8988T (cell line): Measurements from ENCODE around the gene TSFM.

Source experiments
- DNase-seq: peaks from one replicate; pipeline ENCODE4 v3.0.0; 2011

Gene TSFM

GRCh38 chr12:57783466-57783801 is 847 bp downstream of the TSFM start:
- DNase-seq: no peak

- DNase-seq: no peak
These were observed 1.3 kb downstream of the TSFM start for GRCh38 chr12:57783861-57784260.

GRCh38 chr12:57793920-57794319 is 11.3 kb downstream of the TSFM start:
- DNase-seq: no peak

- DNase-seq: no peak
These were observed 12.8 kb downstream of the TSFM start for GRCh38 chr12:57795354-57795753.

GRCh38 chr12:57796996-57797395 is 14.4 kb downstream of the TSFM start:
- DNase-seq: no peak

GRCh38 chr12:57797933-57798332 is 15.3 kb downstream of the TSFM start:
- no peak for DNase-seq

GRCh38 chr12:57800965-57801364 is 18.4 kb downstream of the TSFM start:
- DNase-seq: no peak

GRCh38 chr12:57802607-57803006 is 20.0 kb downstream of the TSFM start:
- DNase-seq: no peak

GRCh38 chr12:57803319-57803893 is 20.8 kb downstream of the TSFM start:
- no peak for DNase-seq

- no peak for DNase-seq
These were observed 24.1 kb downstream of the TSFM start for GRCh38 chr12:57806677-57807076.

GRCh38 chr12:57807285-57807684 is 24.7 kb downstream of the TSFM start:
- DNase-seq: no peak

GRCh38 chr12:57808351-57808750 is 25.8 kb downstream of the TSFM start:
- DNase-seq: no peak

GRCh38 chr12:57809425-57809824 is 26.8 kb downstream of the TSFM start:
- DNase-seq: no peak

GRCh38 chr12:57810450-57810849 is 27.9 kb downstream of the TSFM start:
- DNase-seq: no peak

- no peak for DNase-seq
These were observed 28.6 kb downstream of the TSFM start for GRCh38 chr12:57811028-57811755.

GRCh38 chr12:57813111-57813970 is 30.8 kb downstream of the TSFM start:
- no peak for DNase-seq

- DNase-seq: no peak
These were observed 31.6 kb downstream of the TSFM start for GRCh38 chr12:57813971-57814772.

- DNase-seq: no peak
These were observed 32.8 kb downstream of the TSFM start for GRCh38 chr12:57815177-57816000.

- no peak for DNase-seq
These were observed 33.6 kb downstream of the TSFM start for GRCh38 chr12:57816001-57816854.

- DNase-seq: no peak
These were observed 34.2 kb downstream of the TSFM start for GRCh38 chr12:57816855-57817151.

- DNase-seq: no peak
These were observed 34.8 kb downstream of the TSFM start for GRCh38 chr12:57817261-57817989.
